Hepatocyte (in vitro differentiated cells): Measurements from ENCODE around the gene AMBRA1. TPM values are rescaled to one million over a fixed set of nuclear protein-coding genes. Genes with fewer than 3 reads are reported as not detected.

Experiments used
- DNase-seq: peaks from one replicate; pipeline ENCODE4 v3.0.0-alpha.2; 2016; ENCODE audit warnings: low spot score
- H2AFZ ChIP-seq: fragments of 200-600 bp; sonication (generic); 2 replicates; pipeline ENCODE4 v1.6.0; 2016; ENCODE audit warnings: antibody characterized with exemption, mild to moderate bottlenecking
- H3K27ac ChIP-seq: fragments of 200-600 bp; sonication (generic); 2 replicates; pipeline ENCODE4 v1.5.1; 2016; ENCODE audit warnings: mild to moderate bottlenecking
- H3K27me3 ChIP-seq: fragments of 200-600 bp; sonication (generic); 2 replicates; pipeline ENCODE4 v1.6.1; 2016
- H3K36me3 ChIP-seq: fragments of 200-600 bp; sonication (generic); replicated peaks from 2 replicates; pipeline ENCODE4 v1.5.1; 2016; ENCODE audit warnings: low read depth; ENCODE audit not compliant: insufficient read depth
- H3K4me1 ChIP-seq: fragments of 200-600 bp; sonication (generic); 2 replicates; pipeline ENCODE4 v1.5.1; 2016; ENCODE audit warnings: mild to moderate bottlenecking, moderate library complexity; ENCODE audit not compliant: insufficient read depth
- H3K4me2 ChIP-seq: fragments of 200-600 bp; sonication (generic); 2 replicates; pipeline ENCODE4 v1.6.0; 2016
- H3K4me3 ChIP-seq: fragments of 200-600 bp; sonication (generic); 2 replicates; pipeline ENCODE4 v1.5.1; 2016; ENCODE audit warnings: mild to moderate bottlenecking
- H3K79me2 ChIP-seq: fragments of 200-600 bp; sonication (generic); 2 replicates; pipeline ENCODE4 v1.6.0; 2017; ENCODE audit warnings: mild to moderate bottlenecking
- H3K9me2 ChIP-seq: fragments of 200-600 bp; sonication (generic); replicated peaks from 2 replicates; pipeline ENCODE4 v1.6.0; 2017; ENCODE audit warnings: mild to moderate bottlenecking; ENCODE audit not compliant: insufficient read depth
- H3K9me3 ChIP-seq: fragments of 200-600 bp; sonication (generic); 2 replicates; pipeline ENCODE4 v1.5.1; 2016; ENCODE audit warnings: low read depth, mild to moderate bottlenecking
- H4K20me1 ChIP-seq: fragments of 200-600 bp; sonication (generic); 2 replicates; pipeline ENCODE4 v1.6.0; 2016; ENCODE audit warnings: mild to moderate bottlenecking; ENCODE audit not compliant: insufficient read depth, poor library complexity, severe bottlenecking
- CTCF ChIP-seq: fragments of 200-600 bp; sonication (generic); IDR thresholded peaks from 2 replicates; pipeline ENCODE4 v1.5.1; 2016; ENCODE audit warnings: antibody characterized with exemption, mild to moderate bottlenecking; ENCODE audit not compliant: poor library complexity
- EZH2 ChIP-seq: fragments of 200-600 bp; sonication (generic); IDR thresholded peaks from 2 replicates; pipeline ENCODE4 v1.6.1; 2016; ENCODE audit warnings: antibody characterized with exemption, mild to moderate bottlenecking, borderline replicate concordance
- EZH2phosphoT487 ChIP-seq: fragments of 200-600 bp; sonication (generic); IDR thresholded peaks from one replicate; pipeline ENCODE4 v1.6.1; 2018; ENCODE audit warnings: antibody characterized with exemption, mild to moderate bottlenecking, low read depth, moderate library complexity; ENCODE audit not compliant: unreplicated experiment, severe bottlenecking
- WGBS: methylation state at CpG from one replicate; pipeline ENCODE4 v1.1.6; 2016; ENCODE audit warnings: low lambda C conversion rate; ENCODE audit errors: missing lambda C conversion rate; 5-methylcytosine and 5-hydroxymethylcytosine counted together
- polyA plus RNA-seq: library from polyadenylated mRNA; unstranded; fragments of >200 nt; fragmentation: Nextera tagmentation; extraction: Ambion mirVana; gene quantifications from 2 replicates; pipeline ENCODE4 v1.2.1, GENCODE V29; 2016
- total RNA-seq: library from RNA; depleted of rRNA; stranded (reverse); fragments of >200 nt; gene quantifications from 2 replicates; pipeline ENCODE4 v1.2.3, GENCODE V29; 2014

AMBRA1 gene
- total and polyA plus RNA-seq, 2 experiments from 2014 or later: 7.2 to 31.2 TPM

- no peak for TF ChIP-seq EZH2
- TF ChIP-seq EZH2phosphoT487: no peak
- no peak for TF ChIP-seq CTCF
- Histone ChIP-seq H4K20me1 (no peaks in the 10 kb centered on the region), H2AFZ (no peak overlapping the region), H3K9me3 (no peaks in the 10 kb centered on the region), H3K4me3 (no peak overlapping the region), H3K79me2 (peaks cover 34% of the 10 kb centered on the region), H3K27ac (no peak overlapping the region), H3K9me2 (no peaks in the 10 kb centered on the region), H3K4me2 (peak overlapping the region; percentile 32), H3K36me3 (no peaks in the 10 kb centered on the region), H3K4me1 (peaks cover 16% of the 10 kb centered on the region), H3K27me3 (no peaks in the 10 kb centered on the region)
- 81% methylated on average over 5 of the region's 5 CpGs for WGBS
- no peak for DNase-seq
Observed at GRCh38 chr11:46611526-46612304, 17.9 kb upstream of the AMBRA1 start.

DNA sequence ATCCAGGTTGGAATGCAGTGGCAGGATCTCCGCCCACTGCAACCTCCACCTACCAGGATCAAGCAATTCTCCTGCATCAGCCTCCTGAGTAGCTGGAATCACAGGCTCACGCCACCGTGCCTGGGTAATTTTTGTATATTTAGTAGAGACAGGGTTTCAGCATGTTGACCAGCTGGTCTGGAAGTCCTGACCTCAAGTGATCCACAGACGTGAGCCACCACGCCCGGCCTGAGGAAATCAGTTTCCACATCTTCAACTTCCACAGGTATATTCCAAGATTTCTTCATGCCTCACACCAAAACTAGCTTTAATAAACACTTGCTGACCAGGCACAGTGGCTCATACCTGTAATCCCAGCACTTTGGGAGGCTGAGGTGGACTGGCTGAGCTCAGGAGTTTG is 15.6 kb upstream of the AMBRA1 start:
- Histone ChIP-seq H3K4me1 (peaks cover 8% of the 10 kb centered on the region), H3K4me3 (no peak overlapping the region), H3K79me2 (peaks cover 17% of the 10 kb centered on the region), H3K27me3 (no peaks in the 10 kb centered on the region), H3K27ac (no peak overlapping the region), H2AFZ (no peak overlapping the region), H4K20me1 (no peaks in the 10 kb centered on the region), H3K9me2 (no peaks in the 10 kb centered on the region), H3K9me3 (no peaks in the 10 kb centered on the region), H3K4me2 (no peak overlapping the region), H3K36me3 (no peaks in the 10 kb centered on the region)
- TF ChIP-seq CTCF: no peak
- TF ChIP-seq EZH2phosphoT487: no peak
- no peak for TF ChIP-seq EZH2
- 98% methylated on average over 6 of the region's 6 CpGs for WGBS
- DNase-seq: no peak

DNA sequence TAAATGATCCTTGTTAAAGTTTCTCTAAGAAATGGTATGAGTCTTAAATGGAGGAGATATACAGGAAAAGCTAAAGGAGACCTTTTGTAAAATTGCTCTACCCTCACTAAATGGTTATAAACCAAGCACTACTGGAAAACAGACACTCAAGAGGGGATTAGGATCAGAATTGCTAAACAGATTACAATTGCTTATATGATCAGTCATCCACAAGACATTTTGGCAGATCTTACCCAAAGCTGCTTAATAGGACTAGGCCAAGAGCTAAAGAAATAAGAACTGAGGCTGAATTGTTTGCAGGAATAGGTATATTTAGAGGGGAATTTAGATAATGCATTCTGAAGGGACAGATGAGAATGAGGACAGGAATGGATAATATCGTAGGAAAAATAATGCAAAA is 13.7 kb upstream of the AMBRA1 start:
- TF ChIP-seq CTCF (no peak), EZH2 (no peak), EZH2phosphoT487 (no peak)
- WGBS: 75% methylated on average over 1 of the region's 1 CpG

More for the DNA sequence above, 13.7 kb upstream of the AMBRA1 start:
- Histone ChIP-seq H2AFZ (no peak overlapping the region), H3K9me3 (no peaks in the 10 kb centered on the region), H3K4me1 (peaks cover 8% of the 10 kb centered on the region), H3K79me2 (peaks cover 7% of the 10 kb centered on the region), H3K27me3 (no peaks in the 10 kb centered on the region), H3K4me2 (no peak overlapping the region), H3K4me3 (no peak overlapping the region), H3K9me2 (no peaks in the 10 kb centered on the region), H3K36me3 (no peaks in the 10 kb centered on the region), H3K27ac (no peak overlapping the region), H4K20me1 (no peaks in the 10 kb centered on the region)
- DNase-seq: no peak
